ENCODE measurements around the gene CMTR1.
"Not testable (repeated sequence)": the region's sequence is repeated elsewhere in the genome, so short reads cannot be mapped to it uniquely, and the experiment has no call there.

CMTR1 gene

DNA sequence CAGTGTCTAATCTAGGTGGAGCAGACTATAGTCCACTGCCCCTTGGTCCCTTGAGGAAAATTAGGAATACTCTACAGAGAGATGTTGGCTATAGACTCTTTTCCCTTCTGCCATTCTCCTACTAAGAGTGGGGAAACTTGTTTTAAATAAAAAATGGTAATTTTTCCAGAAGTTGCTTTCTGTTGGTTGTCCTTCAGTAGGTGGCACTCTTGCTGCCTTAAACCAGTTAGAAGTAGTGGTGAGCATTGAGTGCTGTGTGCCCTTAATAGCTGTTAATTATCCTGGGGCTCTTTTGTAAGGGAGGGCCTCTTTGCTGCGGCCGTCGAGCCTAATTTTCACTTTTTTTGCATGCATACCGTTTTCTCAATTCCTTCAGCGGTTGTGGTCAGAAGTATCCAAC is 2.8 kb downstream of the CMTR1 start:
- DNase-seq (ENCODE audit: low spot score), result no peak

DNA sequence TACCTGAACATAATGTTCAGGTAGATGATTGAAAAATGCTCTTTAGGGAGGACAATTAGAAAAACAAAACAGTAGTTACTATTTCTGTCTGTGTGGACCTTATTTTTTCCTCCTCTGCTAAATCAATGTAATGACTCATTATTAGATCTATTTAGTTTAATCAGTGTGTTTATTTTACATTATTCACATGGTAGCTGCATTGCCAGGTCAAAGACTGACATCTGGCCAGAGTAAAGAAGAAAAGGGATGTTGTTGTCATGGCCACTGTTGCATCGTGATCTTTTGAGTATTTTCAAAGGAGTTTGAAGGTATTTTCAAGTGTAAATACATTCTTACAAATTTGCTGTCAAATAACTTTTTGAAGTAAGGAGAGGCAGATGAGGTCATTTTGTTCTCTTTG is 5.9 kb downstream of the CMTR1 start:
- DNase-seq (ENCODE audit: low spot score), result no peak

DNA sequence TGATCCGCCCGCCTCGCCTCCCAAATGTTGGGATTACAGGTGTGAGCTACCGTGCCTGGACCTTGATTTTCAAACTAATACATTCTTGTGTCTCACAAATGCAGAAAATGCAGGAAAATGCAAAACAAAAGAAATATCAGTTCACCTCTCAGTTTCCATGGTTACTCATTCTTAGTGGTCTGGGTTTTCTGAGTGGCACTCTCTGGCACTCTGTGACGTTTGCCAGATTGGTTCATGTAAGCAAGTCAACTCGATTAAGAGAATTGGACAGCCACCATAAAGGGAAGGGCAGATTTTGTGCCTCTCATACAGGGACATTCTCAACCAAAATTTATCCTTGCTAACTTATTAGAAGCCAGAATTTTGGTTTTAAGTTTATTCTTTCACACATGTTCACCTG is 8.6 kb downstream of the CMTR1 start:
- DNase-seq (ENCODE audit: low spot score), result no peak

DNA sequence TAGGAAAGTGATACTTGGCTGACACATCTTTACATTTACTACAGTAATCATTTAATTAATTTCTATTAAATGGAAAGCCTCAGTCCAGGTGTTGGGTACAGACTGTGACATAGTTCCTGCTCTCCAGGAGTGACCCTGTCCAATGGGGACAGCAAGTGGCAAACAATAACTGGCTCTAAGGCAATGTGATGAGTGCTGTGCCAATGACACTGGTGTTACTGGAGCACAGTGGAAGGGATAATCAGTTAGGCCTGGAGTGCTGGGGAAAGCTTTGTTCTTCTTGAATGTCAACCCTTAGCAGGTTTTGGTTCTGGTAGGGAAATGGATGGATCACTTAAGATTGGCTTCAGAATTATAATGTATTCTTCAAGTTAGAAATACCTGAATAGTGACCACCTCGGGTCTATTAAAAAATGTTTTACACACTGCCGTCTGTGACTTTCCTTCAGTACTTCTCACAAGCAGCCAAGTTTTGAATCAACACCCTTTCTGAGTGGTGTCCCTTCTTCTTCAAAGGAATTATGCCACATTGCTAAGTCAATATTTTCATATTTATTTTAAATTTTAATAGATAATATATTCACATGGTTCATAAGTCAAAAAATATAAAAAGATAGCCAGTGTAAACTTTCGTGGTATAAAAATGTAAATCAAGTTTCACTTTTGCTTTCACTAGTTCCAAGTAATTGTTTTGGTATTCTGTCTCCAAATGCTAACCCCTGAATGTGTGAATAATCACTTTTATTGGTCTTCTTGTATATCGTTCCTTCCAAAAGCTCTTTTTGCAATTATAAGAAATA is 9.6 kb downstream of the CMTR1 start:
- DNase-seq (ENCODE audit: low spot score), result no peak

DNA sequence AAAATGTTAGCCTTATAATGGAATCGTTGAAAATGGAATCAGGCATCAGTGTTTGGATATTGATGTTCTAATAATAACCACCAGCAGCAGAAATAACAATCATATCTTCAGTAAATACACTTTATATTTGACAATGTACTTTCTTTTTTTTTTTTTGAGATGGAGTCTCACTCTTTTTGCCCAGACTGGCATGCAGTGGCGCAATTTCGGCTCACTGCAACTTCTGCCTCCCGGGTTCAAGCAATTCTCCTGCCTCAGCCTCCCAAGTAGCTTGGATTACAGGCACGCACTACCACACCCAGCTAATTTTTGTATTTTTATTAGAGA is 10.2 kb downstream of the CMTR1 start:
- not testable (repeated sequence) for DNase-seq (ENCODE audit: low spot score)

DNA sequence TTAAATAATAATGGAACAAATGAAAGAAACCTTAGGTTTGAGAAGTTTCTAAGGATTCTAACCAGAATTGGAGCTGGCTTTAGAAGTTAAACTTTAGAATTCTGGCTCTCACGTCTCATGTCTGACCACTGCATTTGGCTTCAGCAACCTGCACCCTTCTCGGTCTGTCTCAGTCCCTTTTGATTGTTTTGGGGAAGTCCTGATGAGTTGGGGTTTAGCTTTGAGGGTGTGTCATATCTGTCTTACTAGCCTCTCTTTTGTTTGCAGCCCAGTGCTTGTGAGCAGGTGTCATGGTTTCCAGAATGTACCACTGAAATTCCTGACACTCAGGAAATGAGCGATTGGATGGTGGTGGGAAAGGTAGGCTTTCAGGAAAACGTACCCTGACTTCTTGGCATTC is 17.0 kb downstream of the CMTR1 start:
- no peak for DNase-seq (ENCODE audit: low spot score)

DNA sequence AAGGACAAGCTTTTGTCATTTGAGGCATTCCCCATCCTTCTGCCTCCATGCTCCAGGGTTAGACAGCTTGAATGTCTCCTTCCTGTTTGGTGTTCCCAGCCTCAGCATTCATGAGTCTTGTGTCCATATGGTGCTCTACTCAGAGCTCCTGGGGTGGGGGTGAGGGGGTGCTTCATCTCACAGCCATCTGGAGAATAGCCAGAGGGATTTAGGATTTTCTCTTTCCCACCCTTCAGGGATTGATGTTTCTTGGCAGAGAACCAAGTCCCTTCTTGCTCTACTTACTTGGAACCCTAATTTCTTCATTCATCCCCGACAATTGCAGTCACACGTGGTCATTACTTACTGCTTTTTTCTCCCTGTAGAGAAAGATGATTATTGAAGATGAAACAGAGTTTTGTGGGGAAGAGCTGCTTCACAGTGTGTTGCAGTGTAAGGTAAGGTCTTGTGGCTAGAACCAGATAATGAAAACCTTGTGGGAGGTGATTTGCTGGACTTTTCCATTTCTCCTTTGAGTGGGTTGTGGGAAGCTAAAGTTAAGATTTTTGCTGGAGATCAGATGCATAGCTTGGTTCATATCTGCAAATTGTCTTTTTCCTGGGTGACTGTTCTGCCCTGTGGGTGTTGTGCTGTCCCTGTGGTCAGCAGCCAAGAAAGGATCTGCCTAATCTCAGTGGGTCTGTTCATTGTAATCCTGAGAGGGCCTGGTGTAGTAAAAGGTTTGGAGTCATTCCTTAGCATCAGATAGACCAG is 18.6 kb downstream of the CMTR1 start:
- DNase-seq (ENCODE audit: low spot score), result no peak

DNA sequence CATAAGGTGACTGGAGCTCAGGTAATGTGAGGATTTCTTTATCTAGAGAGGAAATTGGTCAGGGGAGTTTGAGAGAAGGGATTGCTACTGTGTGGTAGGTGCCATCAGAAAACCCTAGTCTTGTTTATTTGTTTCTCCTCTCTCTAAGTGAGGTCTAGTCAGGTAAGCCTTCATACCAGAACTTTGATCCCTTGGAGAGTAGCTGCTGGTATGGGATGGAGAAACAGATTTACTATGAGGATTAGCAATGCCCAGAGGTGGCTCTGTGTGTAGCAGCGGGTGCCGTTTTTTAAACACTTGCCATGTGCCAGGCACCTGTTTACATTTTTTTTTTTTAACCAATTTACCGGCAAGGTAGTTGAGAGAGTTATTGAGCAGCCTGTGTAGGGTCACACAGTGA is 19.5 kb downstream of the CMTR1 start:
- DNase-seq (ENCODE audit: low spot score), result no peak

DNA sequence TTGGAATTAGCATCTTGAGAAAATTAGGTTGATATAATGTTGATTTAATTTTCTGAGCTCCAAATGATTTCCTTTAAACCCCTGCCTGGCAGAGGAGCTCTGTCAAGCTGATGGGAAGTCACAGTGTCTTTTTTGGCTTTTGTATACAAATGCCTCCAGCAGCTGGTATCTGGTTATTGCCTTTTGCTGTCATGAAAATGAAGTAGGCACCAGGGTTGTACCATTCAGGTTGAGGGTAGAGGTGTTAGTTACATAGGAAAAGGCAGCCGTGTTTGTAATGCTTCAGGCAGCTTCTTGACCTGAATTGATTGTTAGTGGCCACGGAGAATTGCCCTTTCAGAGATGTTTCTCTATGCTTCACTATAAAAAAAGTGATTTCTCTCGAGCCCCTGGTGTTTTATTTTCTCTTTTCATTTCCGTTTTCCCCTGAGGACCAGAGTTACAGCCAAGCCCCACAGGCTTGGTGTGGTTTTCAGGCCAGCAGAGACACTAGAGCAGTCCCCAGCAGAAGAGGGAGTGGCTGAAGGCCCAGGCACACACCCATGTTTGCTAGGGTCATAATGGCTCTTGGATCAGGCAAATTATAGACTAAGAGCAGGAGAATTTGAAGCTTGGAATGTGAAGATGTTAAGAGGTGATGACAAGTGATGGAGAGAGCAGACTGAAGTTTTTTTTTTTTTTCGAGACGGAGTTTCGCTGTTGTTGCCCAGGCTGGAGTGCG is 21.6 kb downstream of the CMTR1 start:
- no peak for DNase-seq (ENCODE audit: low spot score)

DNA sequence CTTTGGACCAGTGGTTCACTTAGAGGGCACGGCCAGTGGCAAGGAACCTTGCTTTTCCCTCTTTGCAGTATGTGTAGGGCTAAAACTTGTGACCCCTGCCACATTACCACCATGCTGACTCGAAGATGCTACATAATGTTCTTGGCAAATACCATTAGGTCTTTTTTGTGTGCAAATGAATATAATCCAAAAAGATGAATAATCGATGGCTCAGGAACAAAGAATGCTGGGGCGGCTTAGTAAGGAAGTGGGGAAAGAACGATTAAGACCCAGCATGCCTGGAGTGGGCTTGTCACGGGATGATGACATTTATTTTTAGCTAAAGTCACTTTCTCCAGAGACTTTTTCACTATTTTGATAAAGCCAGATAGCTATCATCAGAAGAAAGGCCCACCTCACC is 23.1 kb downstream of the CMTR1 start:
- no peak for DNase-seq (ENCODE audit: low spot score)

DNA sequence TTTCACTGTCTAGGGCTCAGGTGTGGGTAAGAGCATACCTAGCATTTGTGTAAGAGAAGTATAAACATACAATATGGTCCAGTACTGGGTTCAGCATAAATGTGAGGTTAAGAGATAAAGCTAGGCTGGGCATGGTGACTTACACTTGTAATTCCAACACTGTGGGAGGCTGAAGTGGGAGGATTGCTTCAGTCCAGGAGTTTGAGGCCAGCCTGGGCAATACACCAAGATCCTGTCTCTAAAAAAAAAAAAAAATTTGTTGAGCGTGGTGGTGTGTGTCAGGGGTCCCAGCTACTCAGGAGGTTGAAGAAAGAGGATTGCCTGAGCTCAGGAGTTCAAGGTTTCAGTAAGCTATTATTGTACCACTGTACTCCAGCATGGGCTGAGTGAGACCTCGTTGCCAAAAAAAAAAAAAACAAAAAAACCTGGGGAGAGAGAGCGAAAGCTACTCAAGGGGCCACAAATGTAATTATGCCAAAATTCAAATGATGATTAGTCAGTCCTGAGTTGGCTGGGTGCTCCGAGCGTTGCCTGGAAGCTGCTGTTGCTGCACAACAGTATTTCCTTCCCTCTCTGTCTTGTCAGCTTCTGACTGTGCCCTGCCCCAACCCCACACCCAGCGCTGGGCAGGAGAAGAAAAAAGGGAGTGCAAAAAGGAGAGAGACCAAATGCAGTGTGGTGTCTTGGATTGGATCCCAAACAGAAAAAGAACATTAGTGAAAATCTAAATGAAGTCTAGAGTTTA is 24.0 kb downstream of the CMTR1 start:
- no peak for DNase-seq (ENCODE audit: low spot score)

DNA sequence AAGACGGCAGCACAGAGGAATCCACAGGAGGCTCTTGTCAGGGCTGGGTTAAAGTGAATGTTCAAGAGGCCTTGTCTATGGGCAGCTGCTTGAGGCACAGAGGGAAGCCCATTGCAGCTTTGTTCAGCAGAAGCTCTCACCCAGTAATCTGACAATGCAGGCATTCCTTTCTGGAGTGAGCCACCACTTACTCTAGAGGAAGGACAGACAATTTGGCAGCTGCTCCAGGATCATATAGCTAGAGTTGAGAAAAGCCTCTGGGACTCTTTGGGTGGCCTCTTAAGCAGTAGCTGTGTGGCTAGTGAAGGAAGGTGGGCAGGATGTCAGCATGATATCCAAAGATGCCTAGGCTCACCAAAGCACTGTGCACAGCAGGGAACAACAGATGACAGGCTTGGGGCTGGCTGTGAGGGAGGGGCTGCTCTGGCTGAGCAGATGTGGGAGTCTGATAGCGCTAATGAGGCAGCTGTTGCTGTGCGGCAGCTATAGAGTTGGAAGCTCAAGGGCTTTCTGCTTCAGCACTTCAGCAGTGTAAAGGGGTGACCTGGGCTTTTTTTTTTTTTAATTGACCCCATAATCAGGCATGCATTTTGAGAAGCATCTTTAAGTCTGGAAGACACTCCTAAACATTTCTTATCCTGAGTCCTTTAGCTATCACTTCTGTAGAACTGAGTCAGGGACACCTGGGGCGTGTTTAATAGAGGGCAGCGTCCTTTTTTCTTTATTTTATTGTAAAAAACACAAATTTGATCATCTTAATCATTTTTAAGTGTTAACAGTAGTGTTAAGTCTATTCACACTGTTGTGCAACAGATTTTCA is 27.2 kb downstream of the CMTR1 start:
- no peak for DNase-seq (ENCODE audit: low spot score)

DNA sequence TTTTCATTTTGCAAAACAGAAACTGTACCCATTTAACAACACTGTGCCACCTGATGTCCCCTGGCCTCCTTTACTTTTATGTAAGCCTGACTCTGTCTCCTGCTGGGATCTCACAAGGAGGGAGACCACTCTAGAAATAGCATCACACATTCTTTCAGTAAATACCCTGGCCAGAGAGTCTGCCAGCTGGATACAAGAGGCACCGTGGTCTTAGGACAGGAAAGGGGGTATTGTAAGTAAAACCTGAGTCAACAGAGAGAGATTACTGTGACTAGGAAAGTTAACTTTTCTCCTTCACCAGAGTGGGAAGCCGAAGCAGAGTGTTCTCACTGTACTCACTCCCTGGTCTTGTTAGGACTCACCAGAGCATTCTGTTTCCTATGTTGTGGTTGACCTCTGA is 27.8 kb downstream of the CMTR1 start:
- no peak for DNase-seq (ENCODE audit: low spot score)

DNA sequence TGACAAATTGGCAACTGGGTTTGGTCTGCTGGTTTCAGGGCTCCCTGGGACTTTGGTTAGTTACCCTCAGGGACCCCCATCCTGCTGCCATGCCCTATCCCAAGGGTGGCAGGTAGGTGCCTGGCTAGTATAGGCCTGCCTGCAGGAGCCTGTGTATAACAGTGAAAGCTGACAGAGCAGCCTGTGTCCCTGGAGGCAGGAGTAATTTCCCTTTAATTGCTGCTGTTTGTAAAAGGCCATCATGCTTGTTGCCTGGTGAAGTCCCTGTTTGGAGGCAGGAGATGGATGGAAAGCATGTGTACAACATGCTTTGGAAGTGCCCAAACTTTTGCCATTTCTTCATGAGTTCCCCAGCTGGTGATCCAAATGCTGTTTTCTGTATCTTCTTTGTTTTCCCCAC is 30.1 kb downstream of the CMTR1 start:
- DNase-seq (ENCODE audit: low spot score), result no peak

DNA sequence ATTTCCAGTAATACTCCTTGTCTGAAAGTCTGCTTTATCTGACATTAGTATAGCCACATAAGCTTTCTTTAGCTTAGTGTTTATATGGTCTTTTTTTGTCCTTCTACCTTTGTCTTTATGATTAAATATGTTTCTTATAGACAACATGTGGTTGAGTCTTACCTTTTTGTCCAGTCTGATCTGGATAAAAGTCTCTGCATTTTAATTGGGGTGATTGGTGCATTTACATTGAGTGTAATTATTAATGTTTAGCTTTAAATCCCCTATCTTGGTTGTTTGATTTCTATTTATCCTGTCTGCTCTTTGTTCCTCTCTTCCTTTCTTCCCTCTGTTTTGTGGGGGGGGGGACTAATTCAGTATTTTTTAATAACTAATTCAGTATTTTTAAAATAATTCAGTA is 34.7 kb downstream of the CMTR1 start:
- no peak for DNase-seq (ENCODE audit: low spot score)

DNA sequence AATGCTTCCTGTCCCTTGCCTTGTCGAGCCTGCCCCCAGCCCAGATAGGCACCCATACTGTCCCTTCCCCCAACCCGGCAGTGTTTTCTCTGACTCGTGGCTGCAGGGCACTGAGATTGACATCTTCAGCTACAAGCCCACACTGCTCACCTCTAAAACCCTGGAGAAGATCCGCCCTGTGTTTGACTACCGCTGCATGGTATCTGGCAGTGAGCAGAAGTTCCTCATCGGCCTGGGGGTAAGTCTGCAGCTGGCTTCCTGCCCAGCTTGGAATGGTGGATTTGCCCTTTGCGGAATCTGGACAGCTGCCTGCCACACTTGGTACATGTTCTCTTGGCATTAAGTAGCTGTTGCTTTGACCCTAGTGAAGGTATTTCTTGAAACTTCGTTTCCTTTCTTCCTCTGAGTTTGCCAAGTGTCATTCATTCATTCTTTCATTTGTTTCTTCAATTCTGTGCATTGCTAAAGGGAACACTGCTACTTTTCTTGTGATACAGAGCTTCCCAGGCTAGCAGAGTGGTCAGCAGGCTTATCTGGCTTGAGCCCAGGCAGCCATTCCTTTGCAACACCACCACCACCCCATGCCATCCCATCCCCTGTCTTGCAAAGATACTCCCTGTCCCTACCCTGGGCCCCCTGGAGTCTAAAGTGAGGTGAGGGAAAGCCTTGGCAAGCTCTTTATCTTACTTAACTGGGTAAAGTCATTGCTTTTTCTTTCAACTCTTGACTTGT is 40.5 kb downstream of the CMTR1 start:
- no peak for DNase-seq (ENCODE audit: low spot score)

DNA sequence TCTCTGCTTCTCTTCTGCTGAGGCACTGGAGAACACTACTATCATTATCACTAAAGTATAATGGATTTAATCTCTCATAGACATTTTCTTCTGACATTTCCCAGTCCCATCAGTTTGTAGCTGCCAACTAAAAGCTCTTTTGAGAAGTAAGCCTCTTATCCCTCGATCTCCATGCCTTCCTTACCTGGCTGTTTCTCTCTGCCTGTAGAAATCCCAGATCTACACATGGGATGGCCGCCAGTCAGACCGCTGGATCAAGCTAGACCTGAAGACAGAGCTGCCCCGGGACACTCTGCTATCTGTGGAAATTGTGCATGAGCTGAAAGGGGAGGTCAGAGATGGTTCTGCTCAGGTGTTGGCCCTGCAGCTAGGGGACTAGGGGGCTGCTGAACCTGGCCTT is 41.3 kb downstream of the CMTR1 start:
- no peak for DNase-seq (ENCODE audit: low spot score)

DNA sequence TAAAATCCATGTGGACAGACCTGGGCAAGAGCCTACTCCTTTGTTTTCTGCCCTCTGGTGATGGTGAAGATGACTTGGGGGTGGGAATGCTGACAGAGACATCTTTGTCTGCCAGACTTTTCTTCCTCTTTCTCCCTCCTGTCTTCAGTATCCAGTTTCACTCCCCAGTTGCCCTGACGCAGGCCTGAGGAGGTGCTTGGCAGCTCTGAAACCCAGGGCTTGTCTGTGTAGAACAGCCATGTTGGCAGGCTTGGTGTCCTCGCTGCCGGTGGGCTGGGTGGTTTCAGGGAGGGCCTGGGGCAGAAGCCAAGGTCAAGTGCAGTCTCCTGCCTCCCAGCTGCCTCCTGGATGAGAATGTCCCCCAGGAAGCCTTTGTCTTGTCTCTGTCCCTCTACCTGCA is 44.2 kb downstream of the CMTR1 start:
- DNase-seq (ENCODE audit: low spot score), result no peak

DNA sequence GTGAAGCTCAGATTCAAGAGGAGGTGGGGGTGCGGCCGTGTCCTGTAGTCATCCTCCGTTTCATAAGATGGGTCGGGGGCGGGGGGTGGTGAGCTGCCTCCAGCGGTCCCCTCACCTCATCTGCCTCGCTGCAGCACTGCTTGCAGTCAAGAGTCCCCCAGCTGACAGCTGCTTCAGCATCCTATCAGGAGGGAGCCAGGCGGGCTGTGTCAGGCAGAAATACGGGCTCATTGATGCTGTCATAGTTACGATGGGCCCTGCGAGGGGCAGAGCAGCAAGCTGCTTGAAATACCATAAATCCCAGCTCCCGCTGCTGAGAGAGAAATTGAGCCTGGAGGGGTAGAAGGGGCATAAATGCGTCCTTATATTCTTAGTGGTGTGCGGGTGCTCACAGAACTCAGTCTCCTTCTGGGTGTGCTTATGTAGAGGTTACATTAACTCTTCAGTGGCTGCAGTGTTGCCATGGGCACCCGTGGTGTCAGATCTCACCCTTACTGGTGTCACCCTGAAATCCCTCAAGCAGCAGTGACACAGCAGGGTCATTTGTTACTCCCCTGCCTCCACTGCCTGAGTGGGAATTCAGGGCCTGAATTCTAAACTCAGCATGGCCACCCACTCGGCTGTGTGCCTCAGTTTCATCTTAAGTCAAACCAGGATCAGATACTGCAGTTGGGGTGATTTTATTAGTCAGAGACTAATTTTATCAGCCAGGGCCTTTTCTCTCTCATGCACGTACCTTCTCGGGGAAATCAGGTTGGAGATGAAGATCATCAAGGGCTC is 44.8 kb downstream of the CMTR1 start:
- no peak for DNase-seq (ENCODE audit: low spot score)

DNA sequence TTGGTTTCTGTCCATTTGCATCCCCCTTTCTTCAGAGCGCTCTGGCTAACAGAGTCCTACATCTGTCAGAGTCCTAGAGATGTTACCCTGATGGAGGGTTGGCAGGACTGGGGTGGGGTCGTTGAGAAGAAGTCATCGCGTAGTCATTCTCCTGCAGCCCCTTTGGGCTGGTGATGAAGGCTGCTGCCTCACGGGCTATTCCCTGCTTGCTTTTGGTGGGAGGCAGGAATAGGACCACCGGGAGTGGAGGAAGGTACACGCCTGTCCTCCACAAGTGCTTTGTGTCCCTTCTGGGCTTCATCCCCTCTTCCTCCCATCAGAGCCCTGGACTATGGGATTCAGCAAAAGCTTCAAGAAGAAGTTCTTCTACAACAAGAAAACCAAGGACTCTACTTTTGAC is 45.8 kb downstream of the CMTR1 start:
- DNase-seq (ENCODE audit: low spot score), result no peak
